ENCODE data around the gene RNF212.

DNA sequence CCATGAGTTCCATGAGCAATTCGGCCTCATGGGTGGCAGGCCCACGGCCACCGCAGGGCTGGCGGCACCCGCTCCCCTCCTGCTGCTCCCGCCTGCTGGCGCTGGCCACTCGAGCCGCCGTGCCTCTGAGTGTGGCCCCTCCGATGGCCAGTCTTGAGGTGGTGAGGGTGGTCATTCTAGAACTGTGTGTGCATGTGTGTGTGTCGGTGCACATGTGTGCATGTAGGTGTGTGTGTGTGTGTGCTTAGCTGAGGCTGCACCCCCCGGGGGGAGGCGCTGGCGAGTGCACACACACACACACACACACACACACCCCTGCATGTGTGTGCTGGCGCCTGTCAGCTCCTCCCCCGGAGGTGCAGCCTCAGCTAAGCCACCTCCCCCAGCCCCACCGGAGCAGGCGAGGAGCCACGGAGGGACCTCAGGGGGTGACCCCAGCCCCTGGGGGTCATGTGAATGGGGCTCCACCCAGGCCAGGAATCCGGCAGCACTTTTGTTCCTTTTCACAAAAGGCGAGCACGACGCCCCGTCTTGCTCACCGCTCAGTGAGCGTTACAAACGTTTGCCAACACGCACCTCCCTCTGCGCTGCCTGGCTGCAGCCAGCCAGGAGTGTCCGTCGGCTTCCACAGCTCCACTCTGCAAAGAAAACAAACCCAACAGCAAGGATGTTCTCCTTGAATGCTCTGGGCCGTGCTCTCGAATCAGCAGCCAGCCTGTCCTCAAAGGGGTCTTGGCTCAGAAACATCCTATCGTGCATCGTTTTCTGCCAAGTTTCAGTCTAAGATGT, 72.0 kb downstream of the RNF212 start:
- no peak for TF ChIP-seq CBFB (IDR thresholded peaks at IDR 0.05; ENCODE audit: low read depth)
- TF ChIP-seq, protein P1, sequence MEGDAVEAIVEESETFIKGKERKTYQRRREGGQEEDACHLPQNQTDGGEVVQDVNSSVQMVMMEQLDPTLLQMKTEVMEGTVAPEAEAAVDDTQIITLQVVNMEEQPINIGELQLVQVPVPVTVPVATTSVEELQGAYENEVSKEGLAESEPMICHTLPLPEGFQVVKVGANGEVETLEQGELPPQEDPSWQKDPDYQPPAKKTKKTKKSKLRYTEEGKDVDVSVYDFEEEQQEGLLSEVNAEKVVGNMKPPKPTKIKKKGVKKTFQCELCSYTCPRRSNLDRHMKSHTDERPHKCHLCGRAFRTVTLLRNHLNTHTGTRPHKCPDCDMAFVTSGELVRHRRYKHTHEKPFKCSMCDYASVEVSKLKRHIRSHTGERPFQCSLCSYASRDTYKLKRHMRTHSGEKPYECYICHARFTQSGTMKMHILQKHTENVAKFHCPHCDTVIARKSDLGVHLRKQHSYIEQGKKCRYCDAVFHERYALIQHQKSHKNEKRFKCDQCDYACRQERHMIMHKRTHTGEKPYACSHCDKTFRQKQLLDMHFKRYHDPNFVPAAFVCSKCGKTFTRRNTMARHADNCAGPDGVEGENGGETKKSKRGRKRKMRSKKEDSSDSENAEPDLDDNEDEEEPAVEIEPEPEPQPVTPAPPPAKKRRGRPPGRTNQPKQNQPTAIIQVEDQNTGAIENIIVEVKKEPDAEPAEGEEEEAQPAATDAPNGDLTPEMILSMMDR (IDR thresholded peaks at IDR 0.05 in 2 of 3, conservative IDR thresholded peaks at IDR 0.05 in 1 of 3; ENCODE audit: control insufficient read depth in 2 of 3, extremely low read depth in 1 of 3, insufficient read depth in 1 of 3, low read depth in 3 of 3, low read length in 3 of 3): no peak

Measured in GM12878 (cell line).